SK-MEL-5 (cell line): ENCODE measurements around the gene GRWD1. TPM values are rescaled to one million over a fixed set of nuclear protein-coding genes. Genes with fewer than 3 reads are reported as not detected.

Experiments
- DNase-seq: peaks from one replicate; pipeline ENCODE4 v3.0.0-alpha.2; 2016; ENCODE audit warnings: low read depth, low spot score
- in situ Hi-C: cut with HindIII; loops from 2 replicates; pipeline ENCODE4 v1.10.0; 2016; ENCODE audit warnings: low sequenced_read_pairs, high pct_unique_total_duplicates, low pct_unique_long_range_greater_than_20kb
- total RNA-seq: library from RNA; depleted of rRNA; stranded (reverse); fragments of >200 nt; shearing (Covaris generic); gene quantifications from 2 replicates; pipeline ENCODE4 v1.2.3, GENCODE V29; 2014

GRWD1 gene
- total RNA-seq, 1 experiment from 2014 or later = 44.4 TPM

GRCh38 chr19:48450863-48451262 lies 5.1 kb downstream of the GRWD1 start:
- no peak for DNase-seq
- in situ Hi-C loops = no loop called here

GRCh38 chr19:48451624-48452023 lies 5.8 kb downstream of the GRWD1 start:
- no peak for DNase-seq
- in situ Hi-C loops = no loop called here

GRCh38 chr19:48452289-48453190 lies 6.8 kb downstream of the GRWD1 start:
- in situ Hi-C loops = no loop called here

GRCh38 chr19:48454150-48454730 lies 8.5 kb downstream of the GRWD1 start:
- DNase-seq = no peak
- in situ Hi-C loops = no loop called here

More at GRCh38 chr19:48452289-48453190, 6.8 kb downstream of the GRWD1 start:
- DNase-seq = no peak

GRCh38 chr19:48455171-48455907 lies 9.6 kb downstream of the GRWD1 start, which contains the start of gene KCNJ14:
KCNJ14 (plus strand) TSS chr19:48455574; CDS start chr19:48461725, 6,151 bp downstream.
- DNase-seq = no peak
- in situ Hi-C loops = no loop called here

- DNase-seq = no peak
- in situ Hi-C loops = no loop called here
These were observed 10.3 kb downstream of the GRWD1 start for GRCh38 chr19:48455908-48456562.

GRCh38 chr19:48456864-48457263 lies 11.1 kb downstream of the GRWD1 start:
- in situ Hi-C loops = no loop called here

GRCh38 chr19:48458016-48458415 lies 12.2 kb downstream of the GRWD1 start:
- in situ Hi-C loops = no loop called here
- DNase-seq = no peak

More at GRCh38 chr19:48456864-48457263, 11.1 kb downstream of the GRWD1 start:
- no peak for DNase-seq

GRCh38 chr19:48461651-48461981 lies 15.8 kb downstream of the GRWD1 start:
- in situ Hi-C loops = no loop called here
- no peak for DNase-seq

- peak; percentile 29 for DNase-seq
- in situ Hi-C loops = no loop called here
These were observed 16.3 kb downstream of the GRWD1 start for GRCh38 chr19:48461982-48462655.

- in situ Hi-C loops = no loop called here
- DNase-seq = no peak
These were observed 19.4 kb downstream of the GRWD1 start for GRCh38 chr19:48465215-48465614.

GRCh38 chr19:48466561-48467325 lies 21.0 kb downstream of the GRWD1 start:
- DNase-seq = no peak
- in situ Hi-C loops = no loop called here

GRCh38 chr19:48468772-48469288 lies 23.0 kb downstream of the GRWD1 start:
- peak; percentile 99 for DNase-seq
- in situ Hi-C loops = no loop called here

- DNase-seq = peak; percentile 70
- in situ Hi-C loops = no loop called here
These were observed 23.6 kb downstream of the GRWD1 start, which contains the start of gene CYTH2 for GRCh38 chr19:48469289-48469881. CYTH2 (plus strand) TSS chr19:48469369; CDS start chr19:48469508, 139 bp downstream.

- no peak for DNase-seq
These were observed 24.3 kb downstream of the GRWD1 start for GRCh38 chr19:48469934-48470680.

More at GRCh38 chr19:48469934-48470680, 24.3 kb downstream of the GRWD1 start:
- in situ Hi-C loops = no loop called here
